ENCODE results near the gene DNAAF3.
"Not testable (repeated sequence)": the region's sequence is repeated elsewhere in the genome, so short reads cannot be mapped to it uniquely, and the experiment has no call there.

Gene DNAAF3

DNA sequence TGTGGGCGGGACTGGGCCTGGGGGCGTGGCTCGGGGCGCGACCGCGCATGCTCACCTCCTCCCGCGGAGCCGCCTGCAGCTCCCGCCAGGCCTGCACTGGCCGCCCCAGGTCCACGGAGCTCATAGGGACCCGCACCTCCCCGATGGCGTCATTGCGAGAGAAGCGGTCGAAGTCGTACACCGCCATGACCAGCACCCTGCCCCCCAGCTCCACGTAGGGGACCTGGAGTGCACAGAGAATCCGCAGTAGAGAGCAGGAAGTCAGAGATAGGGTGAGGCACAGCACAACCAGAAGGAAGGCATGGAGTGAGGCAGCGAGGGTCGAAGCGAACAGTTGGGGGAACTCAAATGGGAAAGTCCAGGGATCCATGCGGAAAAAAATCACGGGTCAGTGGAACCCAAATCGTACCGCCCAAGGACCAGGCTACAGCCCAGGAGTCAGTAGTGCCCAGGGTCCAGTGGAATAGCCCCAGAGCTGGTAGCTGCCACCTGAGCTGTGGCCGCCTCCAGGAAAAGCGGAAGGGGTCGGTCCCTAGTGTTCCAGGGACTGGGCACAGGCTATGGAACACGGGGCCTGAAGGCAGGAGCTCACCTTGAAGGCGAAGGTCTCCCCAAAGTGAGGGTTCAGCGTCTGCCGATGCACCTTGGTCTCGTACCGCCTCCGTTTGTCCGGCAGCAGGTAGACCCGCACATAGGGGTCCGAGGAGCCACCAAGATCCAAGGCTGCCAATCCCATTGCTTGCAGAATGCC is 8.9 kb upstream of the DNAAF3 start:
- DNase-seq: no peak

DNA sequence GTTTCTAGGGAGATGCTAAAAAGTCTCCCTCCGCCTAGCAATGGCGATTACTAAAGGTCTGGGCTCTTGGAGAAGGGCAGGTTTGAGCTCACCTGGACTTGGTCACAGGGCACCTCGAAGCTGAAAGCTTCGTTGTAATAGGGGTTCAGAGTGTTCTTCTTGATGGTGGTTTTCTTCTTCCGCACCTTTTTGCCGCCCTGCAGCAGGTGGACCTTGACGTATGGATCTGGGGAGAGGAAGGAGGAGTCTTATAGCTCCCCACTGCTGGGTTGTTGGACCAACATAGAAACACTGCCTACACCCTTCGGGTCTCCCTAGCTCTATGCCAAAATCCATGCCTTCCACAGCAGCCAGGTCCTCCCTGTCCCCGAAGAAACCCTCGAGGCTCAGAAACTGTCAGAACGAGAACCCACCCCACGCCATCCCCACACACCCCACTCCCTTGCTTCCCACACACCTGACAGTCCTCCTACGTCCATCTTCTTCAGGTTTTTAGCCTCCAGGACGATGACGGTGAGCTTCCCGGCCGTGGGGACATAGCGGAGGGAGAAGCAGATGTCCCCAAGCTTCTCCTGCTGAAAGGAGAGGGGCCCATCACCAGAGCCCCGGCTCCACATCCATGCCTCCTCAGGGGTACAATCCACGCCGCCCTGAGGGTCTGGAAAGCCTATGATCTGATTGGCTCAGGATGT is 8.2 kb upstream of the DNAAF3 start:
- DNase-seq: no peak

DNA sequence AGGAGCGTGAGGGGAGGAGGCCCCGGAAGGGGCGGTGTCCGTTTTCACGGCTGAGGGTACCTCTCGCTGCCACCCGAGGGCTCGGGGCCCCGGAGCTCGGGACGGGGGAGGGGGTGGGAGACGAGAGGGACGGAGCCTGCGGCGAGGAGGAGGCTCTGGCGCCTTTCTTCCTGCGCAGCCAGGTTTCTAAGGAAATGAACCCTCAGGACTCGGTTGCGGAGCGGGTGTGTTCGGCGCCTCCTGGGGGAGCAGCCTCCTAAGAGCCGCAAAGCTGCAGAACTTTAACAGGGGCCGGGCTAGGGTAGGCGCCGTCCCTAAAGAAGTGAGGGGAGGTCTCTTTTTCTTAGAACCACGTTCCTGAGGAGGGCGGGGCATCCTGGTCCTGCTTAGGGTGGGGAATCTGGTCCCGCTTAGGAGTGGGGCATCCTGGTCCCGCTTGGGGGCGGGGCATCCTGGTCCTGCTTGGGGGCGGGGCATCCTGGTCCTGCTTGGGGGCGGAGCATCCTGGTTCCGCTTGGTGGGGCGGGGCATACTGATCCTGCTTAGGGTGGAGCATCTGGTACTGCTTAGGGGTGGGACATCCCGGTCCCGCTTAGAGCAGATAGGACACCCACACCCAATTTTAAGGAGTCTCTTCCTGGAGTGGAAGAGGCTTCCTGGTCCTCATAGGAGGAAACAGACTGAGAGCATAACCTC is 7.4 kb upstream of the DNAAF3 start:
- peak; percentile 47 for DNase-seq

DNA sequence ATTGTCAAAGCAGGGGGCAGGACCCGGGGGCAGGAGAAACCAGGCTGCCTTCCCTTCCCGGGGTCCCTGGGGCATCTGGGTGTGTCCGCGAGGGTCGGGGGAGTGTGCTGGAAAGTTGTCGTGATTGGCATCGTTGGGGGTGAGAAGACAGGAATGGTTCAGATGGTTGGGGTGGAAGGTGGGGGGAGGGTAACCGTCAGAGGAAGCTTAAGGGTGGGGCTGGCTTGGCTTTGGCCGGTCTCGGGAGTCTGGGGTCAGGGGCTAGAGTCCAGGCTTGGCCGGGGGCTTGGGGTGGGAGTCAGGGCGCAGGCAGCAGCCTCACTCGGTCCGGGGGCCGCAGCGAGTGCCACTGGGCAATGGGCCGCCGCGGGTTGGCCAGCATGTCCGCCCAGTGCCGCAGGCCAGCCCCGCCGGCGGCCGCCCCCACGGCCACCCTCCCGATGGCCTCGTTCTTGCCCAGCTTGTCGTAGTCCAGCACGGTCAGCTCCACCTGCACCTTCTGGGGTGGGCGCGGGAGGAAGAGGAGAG is 6.8 kb upstream of the DNAAF3 start:
- DNase-seq: no peak

DNA sequence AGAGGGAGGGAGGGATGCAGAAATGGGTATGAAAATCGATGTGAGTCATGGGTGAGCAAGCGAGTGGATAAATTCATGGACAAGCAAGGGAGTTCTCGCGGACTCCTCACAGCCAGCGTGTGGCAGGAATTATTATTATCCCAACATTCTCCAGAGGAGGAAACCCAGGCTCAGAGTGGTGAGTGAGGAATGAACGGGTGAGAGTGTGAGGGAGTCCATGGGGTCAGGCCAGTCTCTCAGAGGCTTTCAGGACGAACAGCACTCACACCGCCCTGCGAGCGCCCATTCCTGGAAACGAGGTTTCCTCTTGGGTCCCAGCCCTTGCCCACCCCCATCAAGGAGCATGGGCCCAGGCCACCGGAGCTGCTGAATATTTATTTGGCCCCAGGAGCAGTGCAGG is 6.3 kb upstream of the DNAAF3 start:
- no peak for DNase-seq

DNA sequence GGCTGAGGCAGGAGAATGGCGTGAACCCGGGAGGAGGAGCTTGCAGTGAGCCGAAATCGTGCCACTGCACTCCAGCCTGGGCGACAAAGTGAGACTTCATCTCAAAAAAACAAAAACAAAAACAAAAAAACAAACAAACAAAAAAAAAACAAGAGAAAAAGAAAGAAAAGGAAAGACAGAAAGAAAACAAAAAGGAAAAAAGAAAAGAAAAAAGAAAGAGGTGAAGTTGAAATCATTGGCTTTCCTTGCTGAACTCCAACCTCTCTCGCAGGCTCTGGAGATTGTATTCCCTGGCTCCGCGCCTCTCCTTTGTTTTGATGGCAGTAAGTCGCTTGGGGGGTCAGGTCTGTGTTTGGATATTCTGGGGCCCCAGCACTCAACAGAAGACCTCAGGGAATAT is 5.9 kb upstream of the DNAAF3 start:
- DNase-seq: not testable (repeated sequence)

DNA sequence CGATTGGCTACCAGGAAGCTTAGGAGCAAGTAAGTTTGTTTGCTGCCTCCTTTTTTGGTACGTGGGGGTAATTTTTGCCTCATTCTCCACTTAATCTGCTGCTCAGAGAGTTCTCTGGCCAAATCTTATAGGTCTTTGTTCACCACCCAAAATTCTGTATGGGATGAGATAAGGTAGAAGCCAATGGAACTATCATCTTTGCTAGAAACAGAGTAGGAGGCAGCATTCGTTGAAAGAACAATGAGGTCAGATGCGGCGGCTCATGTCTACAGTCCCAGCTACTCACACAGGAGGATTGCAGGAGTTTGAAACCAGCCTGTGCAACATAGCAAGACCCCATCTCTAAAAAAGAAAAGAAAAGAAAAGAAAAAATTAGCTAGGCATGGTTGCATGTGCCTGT is 5.0 kb upstream of the DNAAF3 start:
- no peak for DNase-seq

DNA sequence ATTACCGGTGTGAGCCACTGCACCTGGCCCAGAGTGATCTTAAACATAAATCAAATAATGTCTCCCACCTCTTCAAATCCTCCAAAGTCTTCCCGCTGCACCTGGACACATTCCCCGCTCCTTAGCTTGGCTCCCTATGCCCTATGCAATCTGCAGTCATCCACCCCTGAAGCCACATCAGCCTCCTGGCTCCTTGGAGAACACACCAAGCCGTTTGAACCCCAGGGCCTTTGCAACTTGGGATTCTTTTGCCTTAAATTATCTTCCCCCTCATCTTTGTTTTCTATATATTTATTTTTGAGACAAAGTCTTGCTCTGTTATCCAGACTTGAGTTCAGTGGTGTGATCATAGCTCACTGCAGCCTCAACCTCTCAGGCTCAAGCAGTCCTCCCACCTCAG is 2.7 kb upstream of the DNAAF3 start:
- no peak for DNase-seq

DNA sequence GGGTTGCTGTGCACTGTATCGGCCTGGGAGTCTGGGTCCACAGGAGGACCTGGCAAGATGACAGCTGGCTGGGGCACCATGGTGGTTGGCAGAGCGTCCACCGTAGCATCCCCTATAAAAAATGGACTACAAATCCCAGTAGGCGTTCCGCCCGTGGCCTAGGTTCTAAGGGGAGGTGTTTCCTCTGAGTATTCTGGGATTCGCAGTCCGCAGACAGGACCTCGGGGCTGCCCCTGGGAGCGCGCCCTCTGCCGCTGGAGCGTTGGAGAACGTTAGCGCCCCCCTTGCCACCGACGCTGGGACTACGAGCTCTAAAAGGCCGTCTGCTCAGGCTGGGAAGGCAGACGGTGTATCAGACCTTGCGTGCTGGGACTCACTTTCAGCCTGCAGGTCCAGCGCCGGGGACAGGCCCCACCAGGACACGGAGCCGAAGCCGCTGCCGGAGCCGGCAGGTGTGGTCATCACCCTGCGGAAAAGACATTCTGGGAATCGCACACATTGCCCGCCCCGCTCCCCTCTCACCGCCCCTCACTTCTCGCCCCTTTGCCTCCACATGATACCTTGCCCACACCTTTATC is 372 bp downstream of the DNAAF3 start:
- DNase-seq: no peak

DNA sequence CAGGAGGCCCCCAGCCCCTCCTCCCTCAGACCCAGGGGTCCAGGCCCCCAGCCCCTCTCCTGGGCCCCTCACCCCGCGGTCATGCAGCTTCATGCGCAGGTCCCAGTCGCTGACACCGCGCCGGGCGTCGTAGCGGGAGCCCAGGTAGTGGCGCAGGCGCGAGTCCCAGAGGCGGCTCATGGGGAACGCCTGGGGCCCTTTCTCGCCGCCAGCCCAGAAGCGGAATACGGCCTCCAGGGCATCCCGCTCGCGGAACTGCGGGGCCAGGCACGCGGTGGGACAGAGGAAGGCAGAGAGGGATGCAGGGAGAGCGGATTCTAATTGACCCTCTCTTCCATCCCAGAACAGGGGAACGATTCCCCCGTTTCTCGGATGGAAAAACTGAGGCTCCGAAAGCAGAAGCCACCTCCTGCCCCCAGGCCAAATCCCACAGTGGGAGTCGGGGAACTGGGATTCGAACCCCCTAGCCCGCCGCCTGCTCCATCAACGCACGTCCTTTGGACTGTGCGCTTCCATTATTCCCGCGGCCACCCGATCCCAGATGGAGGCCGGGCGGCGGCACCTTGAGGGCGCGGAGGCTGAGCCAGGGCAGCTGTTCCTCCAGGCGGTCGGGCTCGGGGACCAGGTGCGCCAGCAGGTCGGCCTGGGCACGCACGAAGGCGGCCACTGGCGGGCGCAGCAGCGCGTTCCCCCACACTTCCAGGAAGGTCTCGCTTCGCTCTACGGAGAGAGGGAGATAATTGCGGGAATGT is 4.7 kb downstream of the DNAAF3 start:
- DNase-seq: no peak

DNA sequence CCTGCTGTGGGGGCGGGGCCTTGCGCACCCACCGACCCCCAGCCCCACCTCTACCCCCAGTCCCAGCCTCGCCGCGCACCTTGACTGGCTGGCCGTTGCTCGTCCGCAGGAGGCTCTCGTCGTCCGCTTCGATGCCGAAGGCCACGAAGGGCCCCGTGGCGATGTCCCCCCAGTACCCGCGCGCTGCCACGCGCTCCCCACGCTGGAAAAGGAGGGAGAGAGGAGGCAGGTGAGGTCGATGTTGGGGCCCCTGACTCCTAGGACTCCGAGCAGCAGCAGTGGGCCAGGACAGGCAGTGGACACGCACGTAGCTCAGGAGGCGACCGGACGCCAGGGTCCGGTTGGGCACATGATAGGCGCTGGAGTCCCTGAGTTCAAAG is 5.4 kb downstream of the DNAAF3 start:
- DNase-seq: no peak

DNA sequence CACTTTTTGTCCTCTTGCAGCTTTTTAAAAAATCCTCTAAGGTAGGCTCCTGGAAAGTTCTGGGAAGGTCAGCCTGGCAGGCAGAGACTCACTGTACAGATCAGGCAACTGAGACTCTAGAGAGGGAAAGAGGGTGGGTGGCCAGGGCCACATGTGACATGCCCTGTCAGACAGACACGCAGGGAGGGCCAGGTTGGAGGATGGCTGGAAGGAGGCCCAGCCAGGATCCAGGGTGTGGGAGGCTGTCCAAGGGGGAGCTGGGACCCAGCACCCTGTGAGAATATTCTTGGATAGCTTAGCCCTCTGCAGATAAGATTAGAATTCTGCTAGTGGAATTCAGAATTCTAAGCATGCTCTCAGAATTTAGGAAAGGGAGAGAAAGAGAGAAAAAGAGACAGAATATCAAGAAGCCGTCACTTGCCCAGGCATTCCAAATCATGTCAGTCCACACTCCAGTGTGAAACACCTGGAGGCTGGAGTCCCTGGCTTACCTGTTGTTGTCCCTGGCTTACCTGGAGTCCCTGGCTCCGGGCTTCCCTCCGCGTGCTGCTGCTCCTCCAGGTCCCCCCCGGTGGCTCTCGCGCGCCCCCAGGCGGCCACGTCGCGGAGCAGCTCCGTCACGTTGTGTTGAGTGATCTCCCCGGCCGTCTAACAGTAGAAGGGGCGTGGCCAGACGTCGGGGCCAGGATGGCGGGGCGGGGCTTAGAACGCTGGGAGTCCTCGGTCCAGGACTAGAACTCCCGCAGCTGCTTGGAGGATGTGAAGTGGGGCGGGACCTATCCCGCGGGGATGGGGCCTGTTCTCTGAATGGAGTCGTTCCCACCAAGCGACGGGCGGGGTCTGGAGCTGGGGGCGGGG is 6.1 kb downstream of the DNAAF3 start:
- DNase-seq: peak; percentile 91

DNA sequence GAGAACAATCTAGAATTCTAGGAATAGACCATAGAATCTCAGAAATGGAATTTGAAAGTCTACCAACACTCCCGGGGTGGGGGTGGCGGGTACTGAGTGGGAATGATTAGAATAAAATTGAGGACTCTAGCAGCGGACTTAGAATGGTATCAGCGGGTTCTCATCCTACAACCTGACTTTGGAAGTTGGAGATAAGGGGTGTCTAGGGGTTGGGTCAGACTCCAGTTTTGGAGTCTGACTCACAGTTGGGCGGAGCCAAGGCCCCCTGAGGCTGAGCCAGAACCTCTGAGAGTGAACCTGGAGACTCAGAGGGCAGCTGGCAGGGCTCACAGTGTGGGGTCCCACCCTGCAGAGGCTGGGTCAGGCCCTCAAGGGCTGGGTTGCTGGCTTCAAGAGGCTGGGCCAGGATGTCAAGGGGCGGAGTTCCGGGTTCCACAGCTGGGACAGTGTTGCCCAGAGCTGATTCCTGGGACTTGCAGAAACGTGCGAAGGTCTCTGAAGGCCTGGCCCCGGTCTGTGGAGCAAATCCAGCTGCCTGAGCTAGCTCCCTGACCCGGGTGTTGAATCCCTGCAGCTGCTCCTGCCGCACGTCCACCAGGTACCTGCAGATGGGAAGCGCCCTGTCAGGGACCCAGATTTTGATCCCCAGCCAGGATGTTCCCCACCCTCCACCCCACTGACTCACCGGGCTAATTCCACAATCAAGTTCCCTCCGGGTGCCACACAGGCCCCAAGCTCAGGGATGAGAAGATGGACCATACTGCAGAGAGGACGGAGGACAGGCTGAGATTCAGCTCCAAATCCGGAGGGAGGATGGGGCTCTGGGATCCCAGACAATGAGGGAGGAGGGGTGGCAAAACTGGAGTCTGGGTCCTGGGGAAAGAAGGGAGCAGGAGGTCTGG is 7.3 kb downstream of the DNAAF3 start:
- DNase-seq: no peak

DNA sequence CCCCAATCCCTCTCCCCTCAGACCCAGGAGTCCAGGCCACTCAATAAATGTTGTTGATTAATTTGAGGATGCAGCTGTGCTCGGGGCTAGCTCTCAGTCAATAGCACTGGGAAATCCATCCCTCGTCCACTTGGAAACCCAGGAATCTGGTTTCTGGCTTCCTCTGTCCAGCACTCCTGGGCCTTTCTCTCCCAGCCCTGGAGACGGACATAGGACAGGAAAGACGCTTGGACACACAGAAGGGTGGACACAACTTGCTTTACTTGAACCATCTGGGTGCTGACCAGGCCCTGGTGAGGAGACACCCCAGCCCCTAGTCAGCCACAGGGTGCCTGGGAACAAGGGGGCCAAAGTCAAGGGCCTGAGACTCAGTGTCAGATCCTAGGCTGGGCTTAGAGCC is 8.0 kb downstream of the DNAAF3 start:
- no peak for DNase-seq

DNA sequence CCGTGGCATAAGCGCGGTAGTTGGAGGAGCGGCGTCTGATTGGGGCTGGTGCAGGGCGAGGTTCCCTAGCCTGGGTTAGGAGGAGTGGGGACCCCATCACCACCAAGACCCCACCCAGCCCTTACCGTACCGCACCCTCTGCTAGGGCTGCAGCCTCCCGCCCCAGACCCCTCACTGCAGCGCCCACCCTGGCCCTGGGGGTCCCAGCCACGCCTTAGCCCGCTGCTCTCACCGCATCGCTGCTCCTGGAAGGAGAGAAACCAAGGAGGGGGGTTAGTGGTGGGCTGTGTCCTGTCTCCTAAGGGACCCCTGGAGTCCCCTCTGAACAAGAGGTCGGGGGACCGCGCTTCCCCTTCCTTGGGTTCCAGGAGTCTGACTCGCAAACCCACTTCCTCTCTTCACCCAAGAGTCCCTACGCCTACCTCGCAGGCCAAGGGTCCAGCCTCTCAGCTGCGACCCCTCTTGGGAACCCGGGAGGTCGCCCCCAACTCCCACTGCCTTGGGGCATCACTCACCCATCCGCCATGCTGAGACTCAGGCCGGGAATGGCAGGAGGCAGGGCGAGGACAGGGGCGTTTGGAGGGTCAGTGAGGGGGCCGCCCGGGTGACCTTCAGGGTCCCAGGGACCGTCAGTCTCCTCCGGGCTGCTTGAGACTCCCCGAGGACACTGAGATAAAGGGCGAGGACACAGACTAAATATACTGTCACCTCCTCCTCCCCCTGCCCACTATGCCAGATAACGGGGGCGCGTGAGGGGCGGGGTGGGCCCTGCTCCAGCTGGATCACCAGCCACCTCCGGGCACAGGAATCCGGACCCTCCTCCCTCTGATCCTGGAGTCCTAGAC is 9.1 kb downstream of the DNAAF3 start, which contains the start of gene TNNI3:
Gene TNNI3 (minus strand): TSS at position 669 of the 845 bp plus-strand sequence. CDS start 143 bp downstream, at position 526.
- DNase-seq: no peak

DNA sequence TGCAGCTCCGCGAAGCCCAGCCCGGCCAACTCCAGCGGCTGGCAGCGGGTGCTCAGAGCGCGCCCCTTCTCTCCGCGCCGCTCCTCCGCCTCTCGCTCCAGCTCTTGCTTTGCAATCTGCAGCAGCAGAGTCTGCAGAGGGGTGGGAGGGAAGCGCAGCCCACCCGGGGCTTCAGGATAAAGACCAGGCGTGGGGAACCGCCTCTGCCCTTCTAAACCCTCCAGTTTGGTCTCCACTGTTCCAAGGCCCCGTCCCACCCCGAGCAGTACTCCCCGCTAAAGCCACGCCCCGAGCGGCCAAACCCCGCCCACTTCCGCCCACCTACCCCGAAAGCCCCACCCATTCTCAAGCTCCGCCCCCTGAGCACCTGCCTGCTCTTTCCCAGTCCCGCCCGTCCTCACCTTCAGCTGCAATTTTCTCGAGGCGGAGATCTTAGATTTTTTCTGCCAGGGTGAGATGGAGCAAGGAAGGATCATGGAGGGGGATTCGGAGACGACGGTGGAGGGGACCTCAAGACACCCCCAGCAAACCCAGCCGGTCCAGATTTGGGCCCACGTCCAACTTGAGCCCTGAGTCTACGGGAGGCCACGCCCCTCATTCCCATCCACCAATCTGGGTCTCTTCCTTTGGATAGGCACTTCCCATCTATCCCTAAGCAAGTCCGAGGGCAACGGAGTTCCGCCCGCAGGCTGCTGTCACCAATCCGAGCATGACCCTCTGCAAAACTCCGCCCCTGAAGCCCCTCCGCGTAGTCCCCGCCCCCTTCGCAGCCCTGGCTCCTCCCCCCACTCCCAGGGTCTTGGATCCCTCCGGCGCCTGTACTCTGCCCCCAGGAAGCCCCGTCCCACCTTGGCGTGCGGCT is 10.0 kb downstream of the DNAAF3 start:
- peak; percentile 51 for DNase-seq

DNA sequence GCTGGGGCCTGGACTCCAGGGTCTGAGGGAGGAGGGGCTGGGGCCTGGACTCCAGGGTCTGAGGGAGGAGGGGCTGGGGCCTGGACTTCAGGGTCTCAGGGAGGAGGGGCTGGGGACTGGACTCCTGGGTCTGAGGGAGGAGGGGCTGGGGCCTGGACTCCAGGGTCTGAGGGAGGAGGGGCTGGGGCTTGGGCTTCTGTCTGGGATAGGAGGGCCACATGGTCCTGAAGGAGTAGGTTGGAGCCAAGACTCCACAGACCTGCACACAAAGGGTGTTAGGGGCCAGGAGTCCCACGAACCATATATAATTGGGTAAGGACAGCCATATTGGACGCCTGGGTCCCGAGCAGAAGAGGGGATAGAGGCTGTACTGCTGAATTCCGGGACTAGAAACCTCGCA is 10.6 kb downstream of the DNAAF3 start:
- DNase-seq: not testable (repeated sequence)

DNA sequence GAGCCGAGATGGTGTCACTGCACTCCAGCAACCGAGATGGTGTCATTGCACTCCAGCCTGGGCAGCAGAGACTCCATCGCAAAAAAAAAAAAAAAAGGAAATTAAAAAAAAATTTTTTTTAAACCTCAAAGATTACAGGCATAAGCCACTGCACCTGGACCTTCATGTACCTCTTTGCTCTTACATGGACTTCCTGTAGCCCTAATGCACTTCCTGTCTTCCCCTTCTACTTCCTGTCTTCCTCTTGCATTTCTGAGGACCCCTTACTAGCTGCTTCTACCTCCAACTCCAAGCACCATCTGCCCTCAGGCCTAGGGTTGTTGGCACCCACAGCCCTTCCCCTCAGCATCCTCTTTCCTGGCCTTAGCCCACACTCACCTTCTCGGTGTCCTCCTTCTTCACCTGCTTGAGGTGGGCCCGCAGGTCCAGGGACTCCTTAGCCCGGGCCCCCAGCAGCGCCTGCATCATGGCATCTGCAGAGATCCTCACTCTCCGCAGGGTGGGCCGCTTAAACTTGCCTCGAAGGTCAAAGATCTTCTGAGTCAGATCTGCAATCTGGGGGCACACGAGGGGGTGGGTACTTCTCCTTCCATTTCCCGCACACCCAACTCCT is 12.7 kb downstream of the DNAAF3 start:
- no peak for DNase-seq

Data from activated CD4-positive, CD25-positive, alpha-beta regulatory T cell treated with anti-CD3 and anti-CD28 coated beads, Interleukin-2, amount 50 U/mL, for 72 hours (primary cell).